Pancreas (tissue), 10 donors: Measurements from ENCODE around the gene RND1. TPM values are rescaled to one million over a fixed set of nuclear protein-coding genes. Genes with fewer than 3 reads are reported as not detected.
A peak's percentile ranks its signal among the peaks of the same experiment; 100 is the strongest.

Experiments
- ATAC-seq, 4 donors: fragments of 200-7000 bp; cut with Tn5 transposase; one replicate each; pipeline versions ENCODE4 v1.8.0 to v1.9.1; 2020; ENCODE audit warnings: mild to moderate bottlenecking in 4 of 4, moderate library complexity in 4 of 4
- DNase-seq, 6 donors: peaks; one replicate each; pipeline ENCODE4 v3.0.0-alpha.2; 2020
- FAIRE-seq: peaks from 2 replicates; lab custom pipeline; 2012; peaks lifted over from hg19 to GRCh38; lab: Jason Lieb, UNC
- H3K27ac ChIP-seq, 4 donors: fragments of 200-600 bp; sonication (generic); 1 replicate in 3 of 4; 2 replicates in 1 of 4; pipeline versions ENCODE4 v1.5.0 to v1.8.0; 2020
- H3K27me3 ChIP-seq, 4 donors: fragments of 200-600 bp; one replicate each; pipeline ENCODE4 v1.8.0; 2021
- H3K36me3 ChIP-seq, 3 donors: fragments of 200-600 bp; sonication (generic) in 1 of 3; one replicate each; pipeline versions ENCODE4 v1.5.0 to v1.8.0; 2020 to 2021
- H3K4me1 ChIP-seq, 3 donors: fragments of 200-600 bp; one replicate each; pipeline ENCODE4 v1.8.0; 2021
- H3K4me3 ChIP-seq, 4 donors: fragments of 200-600 bp; sonication (generic) in 2 of 4; one replicate each; pipeline versions ENCODE4 v1.5.0 to v1.8.0; 2020 to 2021
- H3K9me3 ChIP-seq, 4 donors: fragments of 200-600 bp; one replicate each; pipeline ENCODE4 v1.8.0; 2021
- CTCF ChIP-seq, 4 donors: fragments of 200-600 bp; sonication (generic) in 3 of 4; IDR thresholded peaks; one replicate each; pipeline versions ENCODE4 v1.5.0 to v1.8.0; 2021; ENCODE audit warnings: antibody characterized with exemption in 4 of 4
- WGBS, 2 donors: extraction: QIAGEN DNeasy Blood & Tissue Kit; methylation state at CpG; one replicate each; pipeline ENCODE4 v1.1.7; 2013; 5-methylcytosine and 5-hydroxymethylcytosine counted together
- intact Hi-C, 3 donors: fragments of 100-400 bp; cut with DNase I; formaldehyde crosslinking; loops; one replicate each; pipeline versions ENCODE4 v1.11.1 to v1.14.2; 2022
- polyA plus RNA-seq, 2 donors: library from polyadenylated mRNA; stranded (reverse); fragments of 200-250 nt; gene quantifications; one replicate each; pipeline ENCODE4 v1.2.3, GENCODE V29; 2013
- total RNA-seq, 6 donors: library from RNA; stranded (reverse); fragmentation: NEBNext Ultra II Directional in 4 of 6; extraction: Animal tissue kit (Norgen Biotek cat#: 25700) in 4 of 6; gene quantifications; one replicate each; pipeline versions ENCODE4 v1.2.1 to v1.2.4, GENCODE V29; 2021 to 2023
- donor health status: healthy with polysubstance abuse.
- donor health status: DM: no; HTN: no; CAD: no; lungs with moderate emphysema.
- donor health status: DM: no; HTN: no; CAD: no.
- donor health status: control.
- donor health status: control.
- donor health status: Bipolar disorder and iron deficiency.
- donor health status: DM: yes; HTN: yes; CAD: no.
- donor health status: DM: no; HTN: no; CAD: no.
- donor health status: DM: no; HTN: no; CAD: no.
- donor health status: DM: yes; HTN: yes; CAD: no.

Gene RND1
- total and polyA plus RNA-seq, 8 donors = 0.74 to 6.3 (median 2.1) TPM

DNA sequence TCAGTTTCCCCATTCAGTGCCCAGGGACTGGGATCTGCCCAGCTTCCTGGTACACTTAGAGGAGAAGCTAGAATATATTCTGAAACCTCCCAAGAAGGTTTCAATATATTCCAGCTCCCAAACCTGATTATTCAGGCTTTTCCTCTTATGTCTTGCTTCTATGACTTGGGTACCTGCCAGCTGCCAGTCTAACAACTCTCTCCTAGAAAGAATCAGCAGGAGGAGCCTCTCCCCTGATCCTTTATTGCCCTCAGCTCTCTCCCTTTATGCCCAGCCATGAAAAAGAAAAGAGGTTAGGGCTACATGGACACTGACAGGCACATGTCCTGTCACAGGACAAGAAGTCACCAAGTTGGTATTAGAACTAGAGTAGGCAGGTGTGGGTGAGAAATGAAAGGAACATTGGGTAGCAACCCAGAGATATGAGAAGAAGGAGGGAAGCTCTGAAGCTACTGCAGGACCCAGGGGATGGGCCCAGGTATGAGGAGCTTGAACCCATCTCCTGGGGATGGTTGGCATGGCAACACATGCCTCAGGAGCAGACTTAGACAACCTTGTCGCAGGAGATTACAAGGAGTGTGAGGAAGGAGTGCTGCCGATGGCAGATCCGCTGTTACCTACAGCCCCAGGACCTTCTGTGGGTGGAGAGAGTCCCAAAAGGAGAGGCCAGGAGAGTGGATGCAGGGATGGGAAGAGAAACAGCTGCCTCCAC, 49.4 kb downstream of the RND1 start:
- Histone ChIP-seq H3K27me3 (no peaks in the 10 kb centered on the region), H3K4me1 (peaks cover 0 to 8% (median 8%) of the 10 kb centered on the region in 3 donors), H3K4me3 (peak overlapping the region in 2 of 4 donors; percentile 63 to 89), H3K27ac (no peak overlapping the region), H3K9me3 (no peaks in the 10 kb centered on the region), H3K36me3 (no peaks in the 10 kb centered on the region)
- no peak for DNase-seq
- WGBS, 2 donors = 90% methylated on average over 3 of the region's 3 CpGs
- intact Hi-C loops = no loop called here
- no peak for FAIRE-seq
- no peak for TF ChIP-seq CTCF (IDR thresholded peaks at IDR 0.05)
- no peak for ATAC-seq

DNA sequence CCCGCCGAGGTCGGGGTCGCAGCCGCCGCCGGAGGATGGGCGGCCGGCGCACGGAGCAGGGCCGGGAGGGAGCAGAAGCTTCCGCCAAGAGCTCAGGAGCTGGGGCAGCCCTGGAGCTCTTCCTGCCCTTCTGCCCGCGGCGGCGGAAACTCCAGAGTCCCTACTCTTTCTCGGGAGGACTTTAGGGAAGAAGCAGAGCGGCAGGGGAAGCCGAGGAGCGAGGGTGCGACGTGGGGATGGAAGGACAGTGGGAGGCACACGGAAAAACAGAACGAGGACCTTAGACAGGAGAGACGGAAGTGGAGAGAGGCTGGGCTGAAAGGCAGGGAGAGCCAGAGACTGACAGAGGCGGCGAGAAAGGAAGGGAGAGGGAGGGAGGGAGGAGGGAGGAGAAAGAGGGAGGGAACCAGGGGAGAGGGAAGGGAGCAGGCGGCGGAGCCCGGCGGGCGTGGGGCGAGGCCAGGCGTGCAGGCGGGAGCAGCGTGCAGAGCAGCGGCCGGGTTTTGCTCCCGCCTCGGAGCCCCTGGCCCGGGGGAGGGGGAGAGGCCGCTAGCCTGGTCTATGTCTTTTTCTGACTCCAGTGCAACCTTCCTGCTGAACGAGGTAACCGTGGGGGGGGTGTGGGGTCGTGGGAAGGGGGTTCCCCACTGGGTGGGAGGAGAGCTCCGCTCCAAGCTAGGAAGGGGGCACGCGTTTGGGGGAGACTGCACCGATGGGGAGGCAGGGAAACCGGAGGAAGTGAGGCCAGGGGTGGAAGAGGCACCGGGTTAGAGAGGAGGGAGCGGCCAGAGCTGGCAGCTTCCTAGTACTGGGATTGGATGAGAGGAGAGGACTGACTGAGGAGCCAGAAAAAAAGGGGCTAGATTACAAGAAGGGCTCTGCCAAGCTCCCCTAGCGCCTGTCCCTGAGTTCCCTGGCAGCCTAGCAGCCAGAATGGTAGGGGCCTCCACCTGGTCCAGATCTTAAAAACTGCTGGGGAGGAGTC, 50.3 kb downstream of the RND1 start:
- Histone ChIP-seq H3K27ac (peak overlapping the region; percentile 70 to 84 (median 80)), H3K36me3 (no peaks in the 10 kb centered on the region), H3K27me3 (no peaks in the 10 kb centered on the region), H3K4me1 (peaks cover 0 to 8% (median 8%) of the 10 kb centered on the region in 3 donors), H3K9me3 (no peaks in the 10 kb centered on the region), H3K4me3 (peak overlapping the region; percentile 63 to 89 (median 78))
- intact Hi-C loops = no loop called here
- DNase-seq (peak; percentile 67 to 87 (median 82)), ATAC-seq (peak; percentile 79 to 87 (median 84)), FAIRE-seq (no peak)
- TF ChIP-seq CTCF (IDR thresholded peaks at IDR 0.05) = no peak
- WGBS, 2 donors = 1% methylated on average over 53 to 54 of the region's 54 CpGs

DNA sequence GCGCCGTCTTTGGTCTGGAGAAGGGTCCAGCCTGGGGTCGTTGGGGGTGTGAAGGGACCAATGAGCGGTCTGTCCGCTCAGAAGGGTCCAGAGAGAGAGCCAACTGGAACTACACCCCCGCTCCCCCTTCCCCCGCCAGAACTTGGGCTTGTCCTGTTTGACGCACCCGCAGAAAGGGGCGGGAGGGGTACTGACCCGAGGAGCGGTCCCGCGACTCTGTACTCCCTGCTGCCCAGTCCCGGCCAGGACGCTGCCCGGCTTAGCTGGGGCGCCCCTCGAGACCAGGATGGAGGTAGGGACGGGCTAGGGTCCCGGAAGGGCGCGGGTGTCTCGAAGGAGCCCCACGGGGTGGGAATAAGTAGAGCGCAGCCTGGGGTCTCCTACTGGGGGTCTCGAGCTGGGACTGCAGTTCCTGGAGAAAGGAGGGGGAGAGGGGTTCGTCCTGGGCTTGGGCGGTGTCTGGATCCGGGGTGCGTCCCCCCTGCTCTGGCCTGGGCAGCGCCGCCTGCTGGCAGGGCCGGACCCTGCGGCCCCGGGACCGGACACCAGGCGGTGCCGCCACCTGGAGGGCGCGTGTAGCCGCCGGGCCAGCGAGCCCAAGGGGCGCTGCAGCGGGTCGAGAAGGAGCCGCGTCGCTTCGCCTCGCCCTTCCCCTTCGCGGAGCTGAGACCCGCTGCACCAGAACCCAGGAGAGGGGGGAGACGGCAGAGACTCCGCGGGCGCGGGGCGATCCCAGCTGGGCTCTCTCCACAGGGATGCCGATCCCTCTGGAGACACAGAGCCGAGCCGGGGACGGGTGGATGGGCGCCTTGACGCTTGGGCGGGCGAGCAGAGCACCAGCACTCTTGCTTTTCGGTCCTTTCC, 51.2 kb downstream of the RND1 start:
- peak overlapping the region; percentile 63 to 89 (median 78) for H3K4me3 ChIP-seq
- H3K4me1 ChIP-seq = peaks cover 0 to 8% (median 8%) of the 10 kb centered on the region in 3 donors
- 1% methylated on average over 50 to 68 of the region's 70 CpGs for WGBS, 2 donors
- DNase-seq (peak; percentile 76 to 97 (median 88)), ATAC-seq (peak; percentile 87 to 94 (median 90)), FAIRE-seq (no peak)
- intact Hi-C loops = no loop called here
- H3K9me3 ChIP-seq = no peaks in the 10 kb centered on the region
- no peaks in the 10 kb centered on the region for H3K36me3 ChIP-seq
- peak; percentile 95 to 99 (median 99) for TF ChIP-seq CTCF (IDR thresholded peaks at IDR 0.05)
- peak overlapping the region; percentile 70 to 84 (median 80) for H3K27ac ChIP-seq
- H3K27me3 ChIP-seq = no peaks in the 10 kb centered on the region

GRCh38 chr12:48813465-48814261, 52.0 kb downstream of the RND1 start:
- ATAC-seq = no peak
- peak overlapping the region in 3 of 4 donors; percentile 70 to 84 (median 84) for H3K27ac ChIP-seq
- FAIRE-seq = no peak
- H3K27me3 ChIP-seq = no peaks in the 10 kb centered on the region
- peaks cover 0 to 8% (median 8%) of the 10 kb centered on the region in 3 donors for H3K4me1 ChIP-seq
- no peaks in the 10 kb centered on the region for H3K36me3 ChIP-seq
- TF ChIP-seq CTCF (IDR thresholded peaks at IDR 0.05) = no peak
- no peaks in the 10 kb centered on the region for H3K9me3 ChIP-seq
- 37 to 40% methylated on average over 18 of the region's 18 CpGs for WGBS, 2 donors
- H3K4me3 ChIP-seq = peak overlapping the region; percentile 63 to 89 (median 78)
- DNase-seq = no peak
- intact Hi-C loops = no loop called here
